ENCODE measurements around the gene FBXL4.

DNA sequence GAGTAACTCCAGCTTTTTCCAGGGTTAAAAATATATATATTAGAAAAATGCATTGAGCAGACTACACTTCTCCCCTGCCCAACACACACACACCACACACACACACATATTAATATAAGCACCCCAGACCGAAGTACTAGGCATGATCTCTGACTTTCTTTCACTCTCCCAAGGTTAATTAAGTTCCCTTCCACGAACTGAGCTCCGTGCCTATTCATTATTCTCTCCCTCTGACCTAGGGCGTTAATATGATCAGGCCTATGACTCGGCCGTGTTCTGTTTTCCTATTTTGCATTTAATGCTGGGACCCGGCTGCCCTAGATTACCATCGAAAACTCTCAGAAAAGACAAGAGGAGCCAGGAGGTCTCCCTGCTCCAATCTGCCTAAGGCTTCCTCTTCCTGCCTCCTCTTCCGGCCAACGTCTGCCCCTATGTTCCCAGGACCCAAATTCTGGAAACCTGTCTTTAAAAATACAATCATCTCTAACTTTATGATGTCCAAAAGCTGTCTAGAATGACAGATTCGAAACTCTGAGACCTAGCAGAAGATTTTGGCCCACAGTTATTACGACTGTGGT, 119.4 kb downstream of the FBXL4 start:
- TF ChIP-seq, protein P1, sequence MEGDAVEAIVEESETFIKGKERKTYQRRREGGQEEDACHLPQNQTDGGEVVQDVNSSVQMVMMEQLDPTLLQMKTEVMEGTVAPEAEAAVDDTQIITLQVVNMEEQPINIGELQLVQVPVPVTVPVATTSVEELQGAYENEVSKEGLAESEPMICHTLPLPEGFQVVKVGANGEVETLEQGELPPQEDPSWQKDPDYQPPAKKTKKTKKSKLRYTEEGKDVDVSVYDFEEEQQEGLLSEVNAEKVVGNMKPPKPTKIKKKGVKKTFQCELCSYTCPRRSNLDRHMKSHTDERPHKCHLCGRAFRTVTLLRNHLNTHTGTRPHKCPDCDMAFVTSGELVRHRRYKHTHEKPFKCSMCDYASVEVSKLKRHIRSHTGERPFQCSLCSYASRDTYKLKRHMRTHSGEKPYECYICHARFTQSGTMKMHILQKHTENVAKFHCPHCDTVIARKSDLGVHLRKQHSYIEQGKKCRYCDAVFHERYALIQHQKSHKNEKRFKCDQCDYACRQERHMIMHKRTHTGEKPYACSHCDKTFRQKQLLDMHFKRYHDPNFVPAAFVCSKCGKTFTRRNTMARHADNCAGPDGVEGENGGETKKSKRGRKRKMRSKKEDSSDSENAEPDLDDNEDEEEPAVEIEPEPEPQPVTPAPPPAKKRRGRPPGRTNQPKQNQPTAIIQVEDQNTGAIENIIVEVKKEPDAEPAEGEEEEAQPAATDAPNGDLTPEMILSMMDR (conservative IDR thresholded peaks at IDR 0.05; ENCODE audit: low read length) = no peak
- TF ChIP-seq EZH2phosphoT487 (IDR thresholded peaks at IDR 0.05; ENCODE audit: borderline replicate concordance) = no peak
